ENCODE measurements around the gene CLCN4.

GRCh38 chrX:10173331-10173900, 16.6 kb downstream of the CLCN4 start:
- no peak for TF ChIP-seq POLR2AphosphoS5 (IDR thresholded peaks at IDR 0.05; ENCODE audit: low read length)
- TF ChIP-seq SMAD1 (IDR thresholded peaks at IDR 0.05; ENCODE audit: low read depth, partially characterized antibody), result no peak
- no peak for TF ChIP-seq NFYB (IDR thresholded peaks at IDR 0.05; ENCODE audit: insufficient read depth, low read depth, low read length)
- TF ChIP-seq SUPT20H (IDR thresholded peaks at IDR 0.05; ENCODE audit: borderline replicate concordance, control insufficient read depth, low read depth, low read length), result no peak
- TF ChIP-seq BHLHE40 (IDR thresholded peaks at IDR 0.05; ENCODE audit: borderline replicate concordance in 1 of 2, low read depth in 2 of 2, low read length in 1 of 2), result no peak
- TF ChIP-seq ESRRA (IDR thresholded peaks at IDR 0.05; ENCODE audit: low read length), result no peak
- TF ChIP-seq POLR2A (IDR thresholded peaks at IDR 0.05; ENCODE audit: low read depth, low read length), result no peak
- TF ChIP-seq TBL1XR1 (IDR thresholded peaks at IDR 0.05; ENCODE audit: low read depth, low read length), result no peak
- TF ChIP-seq CTCF (IDR thresholded peaks at IDR 0.05 in 2 of 3, conservative IDR thresholded peaks at IDR 0.05 in 1 of 3; ENCODE audit: control insufficient read depth in 2 of 3, extremely low read depth in 1 of 3, insufficient read depth in 1 of 3, low read depth in 3 of 3, low read length in 3 of 3), result no peak
- no peak for TF ChIP-seq CREM (IDR thresholded peaks at IDR 0.05; ENCODE audit: low read depth)
- TF ChIP-seq ETV6 (conservative IDR thresholded peaks at IDR 0.05 in 1 of 2, IDR thresholded peaks at IDR 0.05 in 1 of 2; ENCODE audit: borderline replicate concordance in 1 of 2, low read depth in 1 of 2), result no peak

All from GM12878 (cell line).